Astrocyte (in vitro differentiated cells and primary cell): ENCODE data around the gene EXO5.

Experiments
- EZH2 ChIP-seq: IDR thresholded peaks from 2 replicates; pipeline ENCODE4 v1.6.1; 2012; ENCODE audit warnings: mild to moderate bottlenecking, low read length, inconsistent platforms; ENCODE audit not compliant: insufficient read depth
- TF ChIP-seq, protein P1 (sequence below): IDR thresholded peaks from 2 replicates; pipeline ENCODE4 v1.5.1; 2011; ENCODE audit warnings: low read depth, mild to moderate bottlenecking, inconsistent platforms, low read length, moderate library complexity; ENCODE audit not compliant: insufficient read depth

DNA sequence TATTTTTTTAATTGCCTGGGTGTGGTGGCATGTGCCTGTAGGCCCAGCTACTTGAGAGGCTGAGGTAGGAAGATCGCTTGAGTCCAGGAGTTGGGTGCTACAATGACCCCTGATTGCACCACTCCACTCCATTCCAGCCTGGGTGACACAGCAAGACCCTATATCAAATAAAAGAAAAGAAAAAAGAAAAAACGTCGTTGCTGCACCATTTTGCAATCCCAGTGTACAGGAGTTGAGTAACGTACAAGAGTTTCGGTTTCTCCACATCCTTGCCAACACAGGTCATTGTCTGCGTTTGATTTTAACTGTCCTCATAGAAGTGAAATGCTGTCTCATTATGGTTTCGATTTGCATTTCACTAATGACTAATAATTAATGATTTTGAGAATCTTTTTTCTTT is 30.8 kb downstream of the EXO5 start:
- TF ChIP-seq, protein P1, sequence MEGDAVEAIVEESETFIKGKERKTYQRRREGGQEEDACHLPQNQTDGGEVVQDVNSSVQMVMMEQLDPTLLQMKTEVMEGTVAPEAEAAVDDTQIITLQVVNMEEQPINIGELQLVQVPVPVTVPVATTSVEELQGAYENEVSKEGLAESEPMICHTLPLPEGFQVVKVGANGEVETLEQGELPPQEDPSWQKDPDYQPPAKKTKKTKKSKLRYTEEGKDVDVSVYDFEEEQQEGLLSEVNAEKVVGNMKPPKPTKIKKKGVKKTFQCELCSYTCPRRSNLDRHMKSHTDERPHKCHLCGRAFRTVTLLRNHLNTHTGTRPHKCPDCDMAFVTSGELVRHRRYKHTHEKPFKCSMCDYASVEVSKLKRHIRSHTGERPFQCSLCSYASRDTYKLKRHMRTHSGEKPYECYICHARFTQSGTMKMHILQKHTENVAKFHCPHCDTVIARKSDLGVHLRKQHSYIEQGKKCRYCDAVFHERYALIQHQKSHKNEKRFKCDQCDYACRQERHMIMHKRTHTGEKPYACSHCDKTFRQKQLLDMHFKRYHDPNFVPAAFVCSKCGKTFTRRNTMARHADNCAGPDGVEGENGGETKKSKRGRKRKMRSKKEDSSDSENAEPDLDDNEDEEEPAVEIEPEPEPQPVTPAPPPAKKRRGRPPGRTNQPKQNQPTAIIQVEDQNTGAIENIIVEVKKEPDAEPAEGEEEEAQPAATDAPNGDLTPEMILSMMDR: no peak
- no peak for TF ChIP-seq EZH2
